ENCODE results near the gene HDHD2. TPM values are rescaled to one million over a fixed set of nuclear protein-coding genes. Genes with fewer than 3 reads are reported as not detected.

The HDHD2 gene, protein sequence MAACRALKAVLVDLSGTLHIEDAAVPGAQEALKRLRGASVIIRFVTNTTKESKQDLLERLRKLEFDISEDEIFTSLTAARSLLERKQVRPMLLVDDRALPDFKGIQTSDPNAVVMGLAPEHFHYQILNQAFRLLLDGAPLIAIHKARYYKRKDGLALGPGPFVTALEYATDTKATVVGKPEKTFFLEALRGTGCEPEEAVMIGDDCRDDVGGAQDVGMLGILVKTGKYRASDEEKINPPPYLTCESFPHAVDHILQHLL
- 11.4 and 15.7 TPM in 2 replicates for total RNA-seq

GRCh38 chr18:47150029-47150823 lies at the start of gene HDHD2:
TSS of gene HDHD2 (minus strand) at chr18:47150500. CDS start at chr18:47136439, 14,061 bp downstream.

GRCh38 chr18:47175898-47176575 lies 25.7 kb upstream of the HDHD2 start, which contains the start of gene IER3IP1:
TSS of gene IER3IP1 (minus strand) at chr18:47176364. CDS start at chr18:47176277, 87 bp downstream.

Other genes starting within 250 kb of the HDHD2 start
- gene PIAS2, start 233.0 kb downstream of the HDHD2 start, total RNA-seq, result 11.3 and 14.1 TPM in 2 replicates
- 0.38 and 0.72 TPM in 2 replicates for gene KATNAL2, start 232.9 kb downstream of the HDHD2 start, total RNA-seq
- not detected in 2 replicates for gene ELOA2, start 114.9 kb downstream of the HDHD2 start, total RNA-seq
- gene IER3IP1, start 25.9 kb upstream of the HDHD2 start, total RNA-seq, result 51.3 and 53.6 TPM in 2 replicates
- gene SKOR2, start 101.2 kb upstream of the HDHD2 start, total RNA-seq, result not detected in 2 replicates

Data from endothelial cell of coronary artery (primary cell).